ENCODE data around the gene PSMB5.

The PSMB5 gene

GRCh38 chr14:23034498-23035302, at the start of gene PSMB5:
PSMB5 (minus strand) TSS chr14:23034900; CDS start chr14:23034881, 19 bp downstream.
- no peak for DNase-seq

- DNase-seq, result no peak
These were observed 45.8 kb upstream of the PSMB5 start for GRCh38 chr14:23080474-23080873.

GRCh38 chr14:23079716-23080115, 45.0 kb upstream of the PSMB5 start:
- no peak for DNase-seq

GRCh38 chr14:23078692-23079116, 44.0 kb upstream of the PSMB5 start:
- no peak for DNase-seq

GRCh38 chr14:23077962-23078361, 43.3 kb upstream of the PSMB5 start:
- no peak for DNase-seq

GRCh38 chr14:23076785-23077408, 42.2 kb upstream of the PSMB5 start:
- no peak for DNase-seq

GRCh38 chr14:23074906-23075305, 40.2 kb upstream of the PSMB5 start:
- DNase-seq, result no peak

GRCh38 chr14:23071921-23072539, 37.3 kb upstream of the PSMB5 start:
- no peak for DNase-seq

- no peak for DNase-seq
These were observed 36.7 kb upstream of the PSMB5 start for GRCh38 chr14:23071244-23071920.

- no peak for DNase-seq
These were observed 35.8 kb upstream of the PSMB5 start for GRCh38 chr14:23070262-23071129.

GRCh38 chr14:23069413-23069806, 34.7 kb upstream of the PSMB5 start:
- DNase-seq, result no peak

- no peak for DNase-seq
These were observed 34.2 kb upstream of the PSMB5 start for GRCh38 chr14:23068789-23069412.

- no peak for DNase-seq
These were observed 33.4 kb upstream of the PSMB5 start for GRCh38 chr14:23067847-23068788.

- DNase-seq, result no peak
These were observed 32.4 kb upstream of the PSMB5 start for GRCh38 chr14:23066855-23067744.

GRCh38 chr14:23066368-23066767, 31.7 kb upstream of the PSMB5 start:
- no peak for DNase-seq

GRCh38 chr14:23063601-23064000, 28.9 kb upstream of the PSMB5 start:
- DNase-seq, result no peak

- DNase-seq, result no peak
These were observed 27.3 kb upstream of the PSMB5 start for GRCh38 chr14:23062002-23062401.

- DNase-seq, result no peak
These were observed 26.0 kb upstream of the PSMB5 start for GRCh38 chr14:23060536-23061260.
